ENCODE measurements around the gene MAPKAPK5. TPM values are rescaled to one million over a fixed set of nuclear protein-coding genes. Genes with fewer than 3 reads are reported as not detected.

Gene MAPKAPK5
- total and polyA plus RNA-seq, 9 of the 15 experiments (the other 6 are each of a cell fraction or from before 2014, with no cell fraction given), result 11.6 to 72.1 (median 60.4) TPM

DNA sequence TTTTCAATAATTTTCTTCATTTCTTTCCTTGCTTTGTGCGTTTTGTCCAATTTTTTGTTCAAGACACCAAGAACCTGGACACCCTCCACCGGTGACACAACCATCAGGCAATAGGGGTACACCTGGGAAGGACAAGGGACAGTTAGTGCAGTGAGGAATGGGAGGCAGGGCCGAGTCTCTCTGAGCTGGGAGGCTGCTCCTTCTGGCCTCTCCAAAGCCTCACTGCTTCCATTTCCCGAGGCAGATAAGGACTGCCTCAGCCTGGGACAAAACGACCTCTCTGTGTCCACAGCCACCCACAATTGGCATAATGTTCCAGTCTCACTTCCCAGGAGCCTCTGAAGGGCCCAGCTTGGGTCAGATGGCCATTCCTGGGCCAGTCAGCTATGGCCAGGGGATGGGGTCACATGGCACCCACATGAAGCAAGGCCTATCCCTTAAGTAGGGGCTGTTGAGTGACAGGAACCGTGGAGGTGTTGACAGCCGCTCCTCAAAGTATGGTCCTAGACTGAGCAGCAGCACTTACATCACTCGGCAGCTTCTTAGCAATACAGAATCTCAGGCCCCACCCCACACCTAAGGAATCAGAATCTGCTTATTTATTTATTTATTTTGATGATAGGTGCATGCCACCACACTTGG is 13.6 kb upstream of the MAPKAPK5 start:
- intact Hi-C loops (cut with micrococcal nuclease), result loop anchor here (5.0 to 10.0 kb wide), 2 partner anchors 86 to 204 kb away; no protein-coding TSS in a partner anchor
- peaks cover 3% of the 10 kb centered on the region for H3K9me3 ChIP-seq (replicated peaks; ENCODE audit: control insufficient read depth, insufficient read depth, low read depth, low read length)
- in situ Hi-C loops (cut with MboI), result no loop called here

More for the DNA sequence above, 13.6 kb upstream of the MAPKAPK5 start:
- Histone ChIP-seq H2AFZ (ENCODE audit: low read depth, low read length) (peak overlapping the region; percentile 85), H3K36me3 (ENCODE audit: control insufficient read depth, insufficient read depth, low read length) (no peaks in the 10 kb centered on the region), H3K79me2 (ENCODE audit: control insufficient read depth, insufficient read depth, low read length) (no peaks in the 10 kb centered on the region), H3K9ac (ENCODE audit: insufficient read depth in 1 of 2, low read depth in 2 of 2, low read length in 2 of 2) (peak overlapping the region; percentile 38 to 81), H3K4me1 (replicated peaks in 1 of 2; ENCODE audit: control insufficient read depth in 2 of 2, insufficient read depth in 2 of 2, low read length in 2 of 2) (peaks cover 0 to 3% of the 10 kb centered on the region in 2 experiments; a peak in 2 of 5 replicates), H3K27ac (ENCODE audit: extremely low read depth, low read depth, low read length) (peak overlapping the region; percentile 10; the same call in 1 of the 3 replicates), H3K27me3 (ENCODE audit: control insufficient read depth in 2 of 2, insufficient read depth in 2 of 2, low read length in 2 of 2) (no peaks in the 10 kb centered on the region), H3K4me3 (no peak overlapping the region), H4K20me1 (replicated peaks; ENCODE audit: control insufficient read depth, insufficient read depth, low read length) (no peaks in the 10 kb centered on the region), H3K4me2 (ENCODE audit: insufficient read depth, low read length) (peak overlapping the region; percentile 24), H3K9me1 (ENCODE audit: control insufficient read depth, insufficient read depth, low read length) (no peaks in the 10 kb centered on the region)
- TF ChIP-seq, protein P1, sequence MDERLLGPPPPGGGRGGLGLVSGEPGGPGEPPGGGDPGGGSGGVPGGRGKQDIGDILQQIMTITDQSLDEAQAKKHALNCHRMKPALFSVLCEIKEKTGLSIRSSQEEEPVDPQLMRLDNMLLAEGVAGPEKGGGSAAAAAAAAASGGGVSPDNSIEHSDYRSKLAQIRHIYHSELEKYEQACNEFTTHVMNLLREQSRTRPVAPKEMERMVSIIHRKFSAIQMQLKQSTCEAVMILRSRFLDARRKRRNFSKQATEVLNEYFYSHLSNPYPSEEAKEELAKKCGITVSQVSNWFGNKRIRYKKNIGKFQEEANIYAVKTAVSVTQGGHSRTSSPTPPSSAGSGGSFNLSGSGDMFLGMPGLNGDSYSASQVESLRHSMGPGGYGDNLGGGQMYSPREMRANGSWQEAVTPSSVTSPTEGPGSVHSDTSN (CRISPR knock-in tag; IDR thresholded peaks at IDR 0.05; ENCODE audit: low read depth), result peak; percentile 26; the same call in 1 of the 2 replicates
- TF ChIP-seq, protein P1 (tag; conservative IDR thresholded peaks at IDR 0.05; ENCODE audit: low read depth), result peak; percentile 80
- TF ChIP-seq MEIS2 (IDR thresholded peaks at IDR 0.05; ENCODE audit: partially characterized antibody) (peak; percentile 88), ZBED1 (IDR thresholded peaks at IDR 0.05) (no peak), CEBPG (CRISPR knock-in tag; IDR thresholded peaks at IDR 0.05) (peak; percentile 41), CEBPG (tag; conservative IDR thresholded peaks at IDR 0.05 in 1 of 2, IDR thresholded peaks at IDR 0.05 in 1 of 2) (no peak)
- TF ChIP-seq, protein P2, sequence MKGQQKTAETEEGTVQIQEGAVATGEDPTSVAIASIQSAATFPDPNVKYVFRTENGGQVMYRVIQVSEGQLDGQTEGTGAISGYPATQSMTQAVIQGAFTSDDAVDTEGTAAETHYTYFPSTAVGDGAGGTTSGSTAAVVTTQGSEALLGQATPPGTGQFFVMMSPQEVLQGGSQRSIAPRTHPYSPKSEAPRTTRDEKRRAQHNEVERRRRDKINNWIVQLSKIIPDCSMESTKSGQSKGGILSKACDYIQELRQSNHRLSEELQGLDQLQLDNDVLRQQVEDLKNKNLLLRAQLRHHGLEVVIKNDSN (CRISPR knock-in tag; IDR thresholded peaks at IDR 0.05), result peak; percentile 53; the same call in 1 of the 2 replicates
- TF ChIP-seq, protein P3, sequence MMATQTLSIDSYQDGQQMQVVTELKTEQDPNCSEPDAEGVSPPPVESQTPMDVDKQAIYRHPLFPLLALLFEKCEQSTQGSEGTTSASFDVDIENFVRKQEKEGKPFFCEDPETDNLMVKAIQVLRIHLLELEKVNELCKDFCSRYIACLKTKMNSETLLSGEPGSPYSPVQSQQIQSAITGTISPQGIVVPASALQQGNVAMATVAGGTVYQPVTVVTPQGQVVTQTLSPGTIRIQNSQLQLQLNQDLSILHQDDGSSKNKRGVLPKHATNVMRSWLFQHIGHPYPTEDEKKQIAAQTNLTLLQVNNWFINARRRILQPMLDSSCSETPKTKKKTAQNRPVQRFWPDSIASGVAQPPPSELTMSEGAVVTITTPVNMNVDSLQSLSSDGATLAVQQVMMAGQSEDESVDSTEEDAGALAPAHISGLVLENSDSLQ (IDR thresholded peaks at IDR 0.05), result peak; percentile 87
- ATAC-seq, result peak; percentile 83
- CTCF ChIA-PET (ENCODE audit: low intra/inter-chr PET ratio), result no interaction called here
- 29% methylated on average over 8 of the region's 8 CpGs for WGBS (ENCODE audit: insufficient coverage, low coverage, missing lambda C conversion rate)
- POLR2A ChIA-PET, result no interaction called here
- DNase-seq (ENCODE audit: extremely low read depth in 1 of 4, low spot score in 3 of 4), result no peak
- no peak for FAIRE-seq
- BruUV-seq (replicated peaks), result no TSS peak
